Subcutaneous adipose tissue (tissue), 4 donors: ENCODE data around the gene CPNE8. TPM values are rescaled to one million over a fixed set of nuclear protein-coding genes. Genes with fewer than 3 reads are reported as not detected.

ENCODE experiments used
- total RNA-seq, 4 donors: library from RNA; depleted of rRNA; stranded (reverse); fragments of >200 nt; gene quantifications; one replicate each; pipeline ENCODE4 v1.1.0, GENCODE V29; 2016
- TF ChIP-seq, protein P1 (sequence below): fragments of 450-650 bp; IDR thresholded peaks from one replicate; pipeline ENCODE4 v1.5.1; 2016; ENCODE audit warnings: low read depth, mild to moderate bottlenecking, control low read depth, antibody characterized with exemption, moderate library complexity

Gene CPNE8
- total RNA-seq, 4 donors from 2014 or later = 26.4 to 44.7 (median 37.7) TPM

DNA sequence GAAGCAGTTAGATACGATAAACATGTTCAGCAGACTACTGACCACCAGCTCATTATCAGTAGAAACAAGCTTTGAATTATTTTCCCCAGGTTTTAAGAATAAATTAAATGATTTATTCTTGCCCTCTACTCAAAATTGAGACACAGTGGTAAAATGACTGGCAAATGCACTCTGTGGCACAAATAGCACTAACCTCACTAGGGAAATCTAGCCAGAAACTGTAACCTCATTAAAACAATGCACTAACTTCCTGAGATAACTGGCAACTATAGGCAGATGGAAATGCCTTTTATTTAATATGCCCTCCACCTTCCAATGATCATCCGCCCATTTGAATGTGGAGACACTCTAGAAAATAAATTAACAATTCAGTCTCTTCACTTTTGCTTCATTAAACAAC, 33.2 kb downstream of the CPNE8 start:
- TF ChIP-seq, protein P1, sequence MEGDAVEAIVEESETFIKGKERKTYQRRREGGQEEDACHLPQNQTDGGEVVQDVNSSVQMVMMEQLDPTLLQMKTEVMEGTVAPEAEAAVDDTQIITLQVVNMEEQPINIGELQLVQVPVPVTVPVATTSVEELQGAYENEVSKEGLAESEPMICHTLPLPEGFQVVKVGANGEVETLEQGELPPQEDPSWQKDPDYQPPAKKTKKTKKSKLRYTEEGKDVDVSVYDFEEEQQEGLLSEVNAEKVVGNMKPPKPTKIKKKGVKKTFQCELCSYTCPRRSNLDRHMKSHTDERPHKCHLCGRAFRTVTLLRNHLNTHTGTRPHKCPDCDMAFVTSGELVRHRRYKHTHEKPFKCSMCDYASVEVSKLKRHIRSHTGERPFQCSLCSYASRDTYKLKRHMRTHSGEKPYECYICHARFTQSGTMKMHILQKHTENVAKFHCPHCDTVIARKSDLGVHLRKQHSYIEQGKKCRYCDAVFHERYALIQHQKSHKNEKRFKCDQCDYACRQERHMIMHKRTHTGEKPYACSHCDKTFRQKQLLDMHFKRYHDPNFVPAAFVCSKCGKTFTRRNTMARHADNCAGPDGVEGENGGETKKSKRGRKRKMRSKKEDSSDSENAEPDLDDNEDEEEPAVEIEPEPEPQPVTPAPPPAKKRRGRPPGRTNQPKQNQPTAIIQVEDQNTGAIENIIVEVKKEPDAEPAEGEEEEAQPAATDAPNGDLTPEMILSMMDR = no peak

DNA sequence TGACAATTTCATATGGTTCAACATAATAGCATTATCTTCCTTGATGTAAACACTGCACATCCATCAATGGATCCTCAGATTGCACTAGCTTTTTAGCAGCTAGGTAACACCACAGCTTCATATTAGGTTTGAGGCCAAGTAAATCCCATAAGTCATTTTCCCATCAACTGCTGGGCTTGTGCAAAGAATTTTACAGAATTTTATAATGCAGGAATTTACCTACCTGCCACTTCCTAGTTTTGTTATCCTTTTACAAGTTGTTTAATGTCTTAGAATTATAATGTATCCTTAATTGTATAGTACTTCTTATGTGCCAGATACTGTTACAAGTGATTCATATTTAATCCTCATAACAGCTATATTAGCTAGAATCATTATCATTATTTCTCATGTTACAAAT, 36.4 kb downstream of the CPNE8 start:
- TF ChIP-seq, protein P1 = no peak

DNA sequence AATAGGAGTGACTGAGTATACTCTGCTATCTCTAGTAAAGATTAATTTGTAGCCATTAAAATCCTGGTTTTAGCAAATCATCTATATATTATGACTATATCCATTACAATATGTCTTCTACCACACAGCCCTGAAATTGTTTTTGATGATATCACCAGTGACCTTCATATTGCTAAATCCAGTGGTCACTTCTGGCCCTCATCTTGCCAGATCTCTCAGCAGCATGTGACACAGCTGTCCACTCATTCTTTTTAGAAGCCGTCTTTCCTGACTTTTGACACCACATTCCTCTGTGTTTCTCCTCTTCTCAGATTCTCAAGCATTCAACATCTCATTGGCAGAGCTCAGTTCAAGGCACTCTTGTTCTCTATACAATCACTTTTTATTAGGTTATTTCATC, 54.9 kb downstream of the CPNE8 start:
- TF ChIP-seq, protein P1 = no peak

DNA sequence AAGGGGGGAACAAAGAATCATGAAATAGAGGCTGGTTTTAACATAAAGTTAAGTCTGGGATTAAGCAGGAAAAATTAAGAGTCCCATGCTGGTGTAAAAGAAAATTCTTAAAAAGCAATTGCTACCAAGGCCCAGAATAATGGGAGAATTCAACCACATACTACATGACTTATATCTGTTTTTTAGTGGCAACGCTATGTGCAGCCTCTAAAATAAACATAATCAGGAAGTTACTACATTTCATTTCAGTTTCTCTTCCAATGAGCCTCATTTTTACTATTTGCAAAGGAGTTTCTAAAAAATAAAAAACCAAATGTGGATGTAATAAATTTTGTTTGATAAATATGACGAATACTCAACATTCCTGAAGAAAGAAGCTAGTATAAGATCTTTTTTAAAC, 58.1 kb downstream of the CPNE8 start:
- TF ChIP-seq, protein P1 = no peak

DNA sequence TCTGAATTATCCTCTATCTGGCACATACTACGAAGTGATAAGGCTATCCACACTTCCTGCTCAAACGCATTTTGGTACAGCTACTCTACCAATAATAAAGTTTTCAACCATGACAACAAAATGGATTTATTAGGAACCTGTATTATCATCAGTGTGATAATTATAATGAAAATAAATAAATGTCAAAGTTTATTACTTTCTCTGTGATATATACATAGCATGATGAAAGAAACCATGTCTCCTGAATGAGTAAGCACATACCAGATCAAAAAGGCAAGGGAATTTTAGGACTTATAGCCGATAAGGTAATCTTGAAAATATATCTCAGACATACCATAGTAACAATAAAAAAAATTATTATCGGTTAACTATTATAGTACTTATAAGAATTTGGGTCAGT, 61.1 kb downstream of the CPNE8 start:
- TF ChIP-seq, protein P1 = no peak

DNA sequence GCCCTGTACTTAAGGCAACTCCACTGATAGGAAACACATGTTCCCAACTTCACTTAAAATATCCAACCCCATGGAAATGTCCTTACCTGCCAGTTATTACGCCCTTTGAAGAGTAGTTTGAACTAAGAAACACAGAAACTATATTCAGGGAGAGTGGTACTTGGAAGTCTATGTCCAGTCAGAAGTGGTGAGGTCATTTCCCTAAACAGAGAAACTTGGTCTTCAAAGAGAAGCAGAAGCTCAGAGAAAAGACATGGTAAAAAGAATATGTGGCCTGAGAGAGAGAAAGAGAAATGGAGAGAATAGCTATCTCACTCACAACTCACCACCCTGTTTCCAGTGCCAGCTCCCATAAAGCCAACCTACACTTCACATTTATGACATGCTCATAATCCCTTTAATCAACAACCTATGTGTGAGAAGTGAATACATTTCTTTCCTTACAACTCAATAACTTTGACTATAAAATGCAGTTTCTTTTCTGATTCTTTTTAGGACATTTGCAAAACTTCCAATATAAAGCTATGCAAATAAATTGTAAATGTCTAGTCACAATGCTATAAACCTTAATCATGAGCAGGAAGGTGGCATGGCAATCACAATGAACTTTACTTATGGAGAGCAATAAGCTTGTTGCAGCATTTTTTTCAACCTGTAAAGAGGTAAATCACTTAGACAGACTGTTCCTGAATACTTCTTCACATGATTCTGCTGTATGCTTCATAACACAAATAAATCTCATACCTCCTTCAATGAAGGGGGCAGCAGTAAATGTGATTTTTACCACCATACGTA, 67.1 kb downstream of the CPNE8 start:
- TF ChIP-seq, protein P1 = no peak

DNA sequence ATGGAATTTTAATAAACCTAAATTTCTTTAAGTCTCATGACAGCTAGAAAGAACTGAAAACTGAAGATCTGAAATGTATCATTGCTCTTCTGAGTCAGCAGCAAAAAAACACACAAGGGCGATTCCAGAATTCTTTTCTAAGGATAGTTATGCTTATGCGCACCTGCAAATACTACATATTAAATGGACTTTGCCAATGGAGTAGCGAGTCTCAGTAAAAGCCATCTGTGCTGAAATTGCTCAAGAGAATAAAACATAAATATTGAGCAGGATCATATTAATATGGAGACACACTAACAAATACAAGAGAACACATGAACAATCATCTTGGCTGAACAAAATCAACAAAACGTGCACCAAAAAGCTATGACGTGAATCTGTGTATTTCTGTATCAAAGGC, 73.7 kb downstream of the CPNE8 start:
- TF ChIP-seq, protein P1 = no peak
